Stimulated activated CD4-positive, alpha-beta T cell treated with anti-CD3 and anti-CD28 coated beads, TNF-alpha, amount 100 ng/mL, for 24 hours (primary cell): ENCODE measurements around the gene SYNGR4.
A peak's percentile ranks its signal among the peaks of the same experiment; 100 is the strongest.
"Not testable (repeated sequence)": the region's sequence is repeated elsewhere in the genome, so short reads cannot be mapped to it uniquely, and the experiment has no call there.

ENCODE experiments used
- DNase-seq, 3 experiments: peaks; one replicate each; pipeline ENCODE4 v3.0.0-alpha.2; 2020; ENCODE audit warnings: low read depth in 3 of 3

Gene SYNGR4

DNA sequence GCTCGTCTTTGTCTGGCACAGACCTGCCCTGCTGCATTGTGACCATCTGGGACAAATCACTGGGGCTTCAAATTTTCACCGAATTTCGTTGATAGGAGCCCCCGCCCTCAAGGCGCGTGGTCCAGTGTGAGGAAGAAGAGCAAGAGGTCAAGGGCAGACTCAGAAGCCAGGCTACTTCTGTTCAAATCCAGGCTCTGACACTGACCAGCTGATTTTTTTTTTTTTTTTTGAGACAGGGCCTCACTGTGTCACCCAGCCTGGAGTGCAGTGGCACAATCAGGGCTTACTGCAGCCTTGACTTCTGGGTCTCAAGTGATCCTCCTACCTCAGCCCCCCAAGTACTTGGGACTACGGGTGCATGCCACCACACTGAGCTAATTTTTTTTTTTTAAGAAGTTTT, 7.2 kb downstream of the SYNGR4 start:
- DNase-seq: no peak

DNA sequence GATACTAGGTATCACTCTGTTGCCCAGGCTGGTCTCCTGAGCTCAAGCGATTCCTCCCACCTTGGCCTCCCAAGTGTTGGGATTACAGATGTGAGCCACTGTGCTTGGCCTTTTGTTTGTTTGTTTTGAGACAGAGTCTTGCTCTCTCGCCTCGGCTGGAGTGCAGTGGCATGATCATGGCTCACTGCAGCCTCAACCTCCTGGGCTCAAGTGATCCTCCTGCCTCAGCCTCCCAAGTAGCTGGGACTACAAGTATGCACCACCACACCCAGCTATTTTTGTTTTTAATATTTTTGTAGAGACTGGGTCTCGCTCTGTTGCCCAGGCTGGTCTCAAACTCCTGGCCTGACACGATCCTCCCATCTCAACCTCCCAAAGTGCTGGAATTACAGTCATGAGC, 7.6 kb downstream of the SYNGR4 start:
- not testable (repeated sequence) for DNase-seq

GRCh38 chr19:48372904-48373303, 8.7 kb downstream of the SYNGR4 start:
- DNase-seq: no peak

DNA sequence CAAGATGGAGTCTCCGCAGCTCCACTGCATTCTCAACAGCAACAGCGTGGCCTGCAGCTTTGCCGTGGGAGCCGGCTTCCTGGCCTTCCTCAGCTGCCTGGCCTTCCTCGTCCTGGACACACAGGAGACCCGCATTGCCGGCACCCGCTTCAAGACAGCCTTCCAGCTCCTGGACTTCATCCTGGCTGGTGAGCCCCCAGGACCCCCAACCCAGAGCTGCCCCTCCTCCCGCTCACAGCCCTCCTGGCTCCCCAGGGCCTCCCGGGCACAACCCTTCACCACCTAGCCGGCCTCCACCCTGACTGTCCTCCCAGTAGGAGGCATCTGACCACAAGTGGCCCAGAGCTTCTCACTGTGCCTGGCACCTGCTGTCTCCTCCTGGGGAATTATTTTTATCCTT, 9.4 kb downstream of the SYNGR4 start:
- no peak for DNase-seq

DNA sequence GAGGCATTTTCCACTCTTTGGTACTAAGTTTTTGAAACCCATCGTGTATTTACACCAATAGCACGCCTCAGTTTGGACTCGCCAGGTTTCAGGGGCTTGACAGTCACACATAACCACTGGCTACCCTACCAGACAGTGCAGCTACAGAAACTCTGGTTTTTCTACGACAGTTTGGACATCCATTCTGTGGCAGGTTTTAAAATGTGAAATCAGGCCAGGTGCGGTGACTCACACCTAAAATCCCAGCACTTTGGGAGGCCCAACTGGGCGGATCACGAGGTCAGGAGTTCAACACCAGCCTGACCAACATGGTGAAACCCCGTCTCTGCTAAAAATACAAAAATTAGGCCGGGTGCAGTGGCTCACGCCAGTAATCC, 14.0 kb downstream of the SYNGR4 start:
- DNase-seq: no peak

GRCh38 chr19:48379058-48379457, 14.9 kb downstream of the SYNGR4 start:
- no peak for DNase-seq

- DNase-seq: no peak
These were observed 17.2 kb downstream of the SYNGR4 start for GRCh38 chr19:48381178-48381950.

DNA sequence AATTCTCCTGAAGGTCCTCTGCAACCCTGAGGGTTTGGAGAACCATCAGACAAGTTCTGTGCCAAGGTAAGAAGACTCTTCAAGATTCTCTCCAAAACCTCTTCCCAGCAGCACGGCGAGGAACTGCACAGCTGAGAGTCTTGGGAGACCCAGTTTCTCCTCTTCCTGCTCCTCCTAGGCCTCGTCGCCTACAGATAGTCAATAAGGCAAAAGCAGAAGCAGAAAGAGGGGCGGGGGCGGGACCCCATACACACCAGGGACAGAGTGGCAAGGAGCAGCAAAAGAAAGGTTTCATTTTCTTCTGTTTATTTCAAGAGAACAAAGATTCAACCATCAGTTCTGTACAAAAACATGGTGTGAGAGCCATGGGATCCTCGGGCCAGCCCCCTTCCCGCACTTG, 18.1 kb downstream of the SYNGR4 start:
- no peak for DNase-seq

DNA sequence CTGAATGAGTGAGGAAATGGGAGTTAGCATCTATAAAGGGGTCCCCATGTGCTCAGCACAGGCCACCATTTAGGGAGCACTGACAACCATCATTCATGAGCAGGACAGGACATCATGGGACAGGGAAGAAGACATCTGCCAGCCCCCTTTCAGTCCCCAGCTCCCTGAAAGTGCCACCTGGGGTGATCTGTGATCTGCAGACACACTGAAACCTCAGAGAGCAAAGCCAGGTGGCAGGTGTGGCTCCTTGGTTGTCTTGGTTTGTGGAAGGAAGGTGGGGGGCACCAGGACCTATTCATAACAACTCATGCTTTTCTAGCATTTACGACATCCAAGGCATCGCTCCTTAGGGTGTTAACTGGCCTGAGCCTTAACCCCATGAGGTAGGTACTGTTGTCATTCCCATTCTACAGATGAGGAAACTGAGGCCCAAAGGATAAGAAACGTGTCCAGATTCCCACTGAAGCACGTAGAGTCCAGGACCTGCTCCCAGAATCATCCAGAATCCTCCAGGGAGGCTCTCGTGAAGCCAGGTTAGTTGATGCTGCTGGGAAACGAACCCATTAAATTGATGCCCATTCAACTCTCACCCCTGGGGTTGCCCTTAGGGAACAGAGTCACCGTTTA, 21.4 kb downstream of the SYNGR4 start:
- DNase-seq: no peak

DNA sequence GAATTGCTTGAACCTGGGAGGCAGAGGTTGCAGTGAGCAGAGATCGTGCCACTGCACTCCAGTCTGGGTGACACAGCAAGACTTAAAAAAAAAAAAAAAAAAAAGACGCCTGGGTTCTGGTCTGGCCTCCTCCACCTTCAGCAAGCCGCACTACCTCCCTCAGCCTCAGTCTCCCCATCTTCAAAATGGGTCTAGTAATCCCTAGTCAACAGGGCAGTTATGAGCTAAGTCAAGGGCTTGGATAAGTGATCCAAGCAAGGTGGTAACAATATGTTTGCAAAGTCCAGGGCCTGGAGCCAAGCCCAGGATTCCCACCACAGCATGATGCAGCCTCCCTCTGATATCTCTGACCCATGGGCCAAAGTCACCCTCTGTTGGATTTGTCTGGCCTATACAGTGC, 22.8 kb downstream of the SYNGR4 start:
- DNase-seq: no peak

DNA sequence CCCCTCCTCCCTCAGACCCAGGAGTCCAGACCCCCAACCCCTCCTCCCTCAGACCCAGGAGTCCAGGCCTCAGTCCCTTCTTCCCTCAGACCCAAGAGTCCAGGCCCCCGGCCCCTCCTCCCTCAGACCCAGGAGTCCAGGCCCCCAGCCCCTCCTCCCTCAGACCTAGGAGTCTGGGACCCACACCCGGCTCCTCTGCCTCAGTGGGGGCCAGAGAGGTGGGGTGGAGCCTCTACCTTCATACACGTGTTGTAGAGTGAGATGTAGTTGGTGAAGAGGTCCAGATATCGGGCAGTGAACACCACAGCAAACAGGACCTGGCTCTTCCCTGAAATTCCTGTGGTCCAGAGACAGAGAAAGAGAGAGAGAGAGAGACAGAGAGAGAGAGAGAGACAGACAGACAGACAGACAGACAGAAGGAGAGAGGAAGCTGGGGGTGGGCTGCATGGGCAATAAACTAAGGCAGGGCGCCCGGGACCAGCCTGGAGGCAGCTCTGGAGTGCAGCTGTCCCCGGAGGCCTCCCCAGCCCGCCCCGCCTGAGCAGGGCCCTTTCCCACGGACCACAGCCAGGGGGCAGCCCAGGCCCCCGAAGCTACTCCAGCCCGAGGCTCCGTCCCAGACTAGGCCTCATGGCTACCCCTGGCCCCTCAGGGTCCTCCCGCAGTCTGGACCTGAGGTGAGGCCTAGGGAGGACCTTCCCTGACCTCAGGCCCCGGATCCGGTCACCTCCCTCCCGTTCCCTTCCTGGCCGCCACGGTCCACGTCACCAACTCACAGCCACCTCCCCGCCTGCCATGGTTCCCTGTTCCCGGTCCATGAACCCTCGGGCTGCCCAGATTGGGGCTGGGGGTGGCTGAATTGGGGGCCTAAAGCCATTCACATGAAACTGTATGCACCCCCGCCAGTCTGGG, 26.3 kb downstream of the SYNGR4 start:
- DNase-seq: peak in 1 of 3 experiments; percentile 61

DNA sequence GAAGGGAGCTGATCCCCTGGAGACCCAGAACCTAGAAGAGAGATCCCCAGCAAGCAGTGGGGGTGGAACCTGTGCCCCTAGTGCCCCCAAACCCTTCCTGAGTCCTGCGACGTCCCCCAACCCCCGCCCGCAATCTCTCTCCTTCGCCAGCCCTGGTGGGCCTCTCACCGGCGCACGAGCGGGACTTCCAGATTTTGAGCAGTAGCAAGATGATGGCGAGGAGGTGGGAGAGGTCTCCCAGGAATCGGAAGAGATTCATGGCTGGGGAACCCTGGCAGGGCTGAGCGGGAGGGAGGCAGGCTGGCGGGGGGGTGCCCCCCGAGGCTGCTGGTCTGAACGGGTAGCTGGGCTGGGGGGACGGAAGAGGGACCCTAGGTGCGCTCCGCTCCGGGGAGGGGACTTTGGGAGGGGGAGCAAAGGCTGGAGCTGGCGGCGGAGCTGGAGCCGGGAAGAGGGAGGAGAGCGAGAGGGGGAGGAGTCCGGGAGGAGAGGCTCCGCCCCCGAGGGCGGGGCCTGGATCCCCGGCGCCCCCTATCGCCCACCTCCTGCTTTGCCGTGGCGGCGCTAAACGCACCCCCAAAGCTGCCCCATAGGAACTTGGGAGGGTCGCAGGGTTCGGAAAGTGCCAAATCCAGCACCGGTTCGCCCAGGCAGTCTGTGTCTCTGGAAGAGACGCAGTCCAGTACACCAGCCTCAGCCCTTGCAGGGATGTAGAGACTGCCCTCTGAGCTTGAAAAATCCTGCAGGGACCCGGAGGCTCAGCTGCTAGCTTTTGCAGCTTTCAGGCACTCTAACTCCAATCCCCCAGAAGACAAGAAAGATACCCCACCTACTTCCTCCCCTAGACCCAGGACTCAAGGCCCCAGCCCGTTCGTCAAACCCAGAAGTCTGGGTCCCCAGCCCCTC, 27.2 kb downstream of the SYNGR4 start, which contains the start of gene KDELR1:
KDELR1 (minus strand) TSS at position 452 of the 906 bp plus-strand sequence; CDS start at position 259, 193 bp downstream.
- DNase-seq: peak; percentile 45 to 63 (median 55)

- DNase-seq: not testable (repeated sequence)
These were observed 27.8 kb downstream of the SYNGR4 start for GRCh38 chr19:48392006-48392344.

- DNase-seq: no peak
These were observed 28.8 kb downstream of the SYNGR4 start for GRCh38 chr19:48392860-48393558.

DNA sequence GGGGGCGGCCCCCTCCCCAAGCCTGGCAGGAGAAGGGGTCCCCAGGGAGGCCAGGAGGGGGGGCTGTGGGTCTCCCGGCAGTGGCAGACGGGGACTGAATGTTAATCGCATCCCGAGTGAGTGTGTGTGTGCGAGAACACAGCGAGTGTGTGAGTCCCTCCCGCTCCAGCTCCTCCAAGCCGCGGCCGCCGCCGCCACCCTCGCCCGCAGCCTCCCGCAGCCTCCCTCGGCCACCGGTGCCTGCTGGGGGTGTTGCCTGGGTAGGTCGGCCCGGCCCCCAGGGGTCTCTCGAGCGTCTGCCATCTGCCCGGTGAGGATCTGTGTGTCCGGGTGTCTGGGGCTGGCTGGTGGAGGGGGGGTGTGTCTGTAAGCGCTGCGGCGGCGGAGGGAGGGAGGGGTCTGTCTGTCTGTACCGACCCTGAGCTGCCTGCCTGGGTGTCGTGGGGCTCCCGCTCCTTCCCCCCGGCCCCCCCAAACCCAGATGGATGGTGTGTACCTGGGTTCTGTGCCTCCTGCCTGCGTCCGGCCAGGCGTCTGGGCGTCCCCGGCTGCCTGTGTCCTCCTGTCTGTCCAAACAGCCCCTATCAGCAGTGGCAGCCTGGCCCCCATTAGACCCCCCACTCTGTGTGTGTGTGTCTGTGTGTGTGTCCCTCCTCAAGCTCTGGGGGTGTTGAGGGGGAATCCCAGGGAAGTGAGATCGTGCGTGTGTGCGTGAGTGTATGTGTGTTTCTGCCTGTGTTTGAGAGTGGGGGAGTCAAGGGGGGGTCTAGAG, 29.6 kb downstream of the SYNGR4 start, which contains the start of gene GRIN2D:
GRIN2D (plus strand) TSS at position 110 of the 772 bp plus-strand sequence. CDS start 4,725 bp downstream, outside the sequence.
- no peak for DNase-seq

DNA sequence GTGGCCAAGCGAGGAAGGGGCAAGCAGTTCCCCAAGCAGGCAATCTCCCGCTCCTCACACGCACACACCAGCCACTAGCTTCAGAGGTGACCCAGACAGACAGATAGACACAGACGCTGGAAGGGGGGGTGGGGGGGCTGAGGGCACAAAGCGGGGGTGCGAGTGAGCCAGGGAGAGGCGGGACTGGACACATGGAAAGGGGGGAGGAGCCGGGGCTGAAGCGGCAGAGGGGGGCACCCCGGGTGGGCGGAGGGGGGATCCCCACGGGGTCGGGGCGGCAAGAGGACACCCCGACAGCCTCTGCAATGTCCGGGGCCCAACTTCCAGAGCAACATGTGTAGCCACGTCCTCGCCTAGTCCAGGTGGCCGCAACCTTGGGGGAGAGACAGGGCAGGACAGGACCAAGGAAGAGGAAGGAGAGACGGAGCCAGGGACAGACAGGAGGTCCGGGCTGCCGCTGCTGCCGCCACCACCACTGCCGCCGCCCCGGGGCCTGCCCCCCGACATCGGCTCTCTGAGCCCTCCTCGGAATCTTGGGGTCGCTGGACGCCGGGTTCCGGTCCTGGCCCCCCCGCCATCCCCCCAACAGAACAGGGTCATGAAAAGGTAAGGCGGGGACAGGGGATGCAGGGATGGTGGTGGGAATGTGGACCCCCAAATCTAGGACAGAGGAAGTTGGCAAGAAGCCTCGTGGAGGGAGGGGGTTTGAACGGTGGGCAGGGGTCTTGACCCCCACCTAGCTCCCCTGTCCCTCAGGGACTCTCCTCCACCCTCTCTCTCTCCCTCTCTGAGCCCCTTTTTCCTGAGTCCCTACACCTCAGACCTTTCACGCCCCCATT, 30.4 kb downstream of the SYNGR4 start:
- DNase-seq: no peak

- no peak for DNase-seq
These were observed 30.9 kb downstream of the SYNGR4 start for GRCh38 chr19:48395170-48395455.

DNA sequence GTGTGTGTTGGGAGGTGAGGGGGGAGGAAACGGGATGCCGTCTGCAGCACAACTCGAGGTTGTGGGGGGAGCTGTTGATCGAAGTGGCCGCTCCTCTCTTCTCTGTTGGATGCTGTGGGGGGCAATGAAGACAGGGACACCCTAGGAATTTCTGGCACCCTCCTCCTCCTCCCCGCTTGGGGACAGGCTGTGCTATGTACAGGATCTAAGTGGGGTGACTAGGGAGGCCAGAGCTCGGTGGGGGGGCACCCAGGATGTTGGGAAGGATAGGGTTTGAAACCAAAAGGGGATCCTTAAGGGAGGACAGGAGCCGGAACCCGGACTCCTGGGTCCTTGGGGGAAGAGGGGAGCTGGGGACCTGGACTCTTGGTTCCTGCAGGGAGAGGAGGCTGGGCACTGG, 31.3 kb downstream of the SYNGR4 start:
- DNase-seq: no peak
